CD4-positive, CD25-positive, alpha-beta regulatory T cell (primary cell): Measurements from ENCODE around the gene PPP4R3A. TPM values are rescaled to one million over a fixed set of nuclear protein-coding genes. Genes with fewer than 3 reads are reported as not detected.

Experiments
- ATAC-seq, 2 donors: fragments of 150-1000 bp; cut with Tn5 transposase; one replicate each; pipeline ENCODE4 v1.10.0; 2021; ENCODE audit warnings: low read depth in 2 of 2, moderate number of reproducible peaks in 2 of 2, moderate library complexity in 1 of 2
- DNase-seq, 3 donors: peaks; one replicate each; pipeline versions ENCODE4 v3.0.0 to v3.0.0-alpha.2; 2012 to 2022; ENCODE audit warnings: mixed read lengths in 1 of 3
- H3K27ac ChIP-seq: one replicate; pipeline ENCODE4 v1.7.0; 2013; ENCODE audit warnings: mild to moderate bottlenecking, low read length; ENCODE audit not compliant: insufficient read depth, poor library complexity, severe bottlenecking
- H3K27me3 ChIP-seq: one replicate; pipeline ENCODE4 v1.7.0; 2013; ENCODE audit warnings: low read length; ENCODE audit not compliant: control insufficient read depth, insufficient read depth
- H3K36me3 ChIP-seq: one replicate; pipeline ENCODE4 v1.7.0; 2013; ENCODE audit warnings: mild to moderate bottlenecking, low read length, moderate library complexity; ENCODE audit not compliant: control insufficient read depth, insufficient read depth
- H3K4me1 ChIP-seq: 2 replicates; pipeline ENCODE4 v1.7.0; 2013; ENCODE audit warnings: mild to moderate bottlenecking, low read length; ENCODE audit not compliant: insufficient read depth, control insufficient read depth, poor library complexity, severe bottlenecking
- H3K4me3 ChIP-seq: one replicate; pipeline ENCODE4 v1.7.0; 2013; ENCODE audit warnings: low read depth, mild to moderate bottlenecking, low read length, moderate library complexity
- H3K9me3 ChIP-seq, 2 experiments: 1 replicate in 1 of 2; 2 replicates in 1 of 2; pipeline ENCODE4 v1.7.0; 2013; ENCODE audit warnings: low read length in 2 of 2, mild to moderate bottlenecking in 1 of 2, moderate library complexity in 1 of 2; ENCODE audit not compliant: control insufficient read depth in 2 of 2
- H3K27ac Mint-ChIP-seq, 3 donors: one replicate each; pipeline ENCODE4 v1.8.0; 2020 to 2022; ENCODE audit warnings: mild to moderate bottlenecking in 3 of 3, mixed read lengths in 3 of 3, moderate library complexity in 2 of 3
- H3K27me3 Mint-ChIP-seq: one replicate; pipeline ENCODE4 v1.8.0; 2022; ENCODE audit warnings: mild to moderate bottlenecking, mixed read lengths
- H3K36me3 Mint-ChIP-seq: one replicate; pipeline ENCODE4 v1.8.0; 2020; ENCODE audit warnings: mixed read lengths
- H3K4me1 Mint-ChIP-seq, 4 donors: one replicate each; pipeline ENCODE4 v1.8.0; 2020 to 2022; ENCODE audit warnings: mixed read lengths in 4 of 4, mild to moderate bottlenecking in 1 of 4
- H3K4me3 Mint-ChIP-seq, 4 donors: one replicate each; pipeline ENCODE4 v1.8.0; 2020 to 2022; ENCODE audit warnings: mild to moderate bottlenecking in 4 of 4, mixed read lengths in 4 of 4, moderate library complexity in 3 of 4
- H3K9me3 Mint-ChIP-seq, 7 donors: one replicate each; pipeline ENCODE4 v1.8.0; 2020 to 2022; ENCODE audit warnings: mixed read lengths in 7 of 7, mild to moderate bottlenecking in 3 of 7, moderate library complexity in 2 of 7
- polyA plus RNA-seq, 4 donors: library from polyadenylated mRNA; unstranded; fragments of 300-500 nt; fragmentation: Illumina TruSeq; gene quantifications; one replicate each; pipeline ENCODE4 v1.2.3, GENCODE V29; 2021
- total RNA-seq: library from RNA; stranded (reverse); gene quantifications from one replicate; pipeline ENCODE4 v1.2.3, GENCODE V29; 2022

The PPP4R3A gene
- total and polyA plus RNA-seq, 5 donors from 2014 or later, result 94.9 to 239 (median 104) TPM

- peak; percentile 27 to 35 for ATAC-seq
- H3K4me3 ChIP-seq, result peak overlapping the region; percentile 55
- peaks cover 45% of the 10 kb centered on the region for H3K4me1 ChIP-seq
Observed at GRCh38 chr14:91418387-91419043, 91.6 kb downstream of the PPP4R3A start.

GRCh38 chr14:91417983-91418386 is 92.1 kb downstream of the PPP4R3A start:
- peak overlapping the region; percentile 82 for H3K27ac ChIP-seq
- peaks cover 29% of the 10 kb centered on the region for H3K36me3 Mint-ChIP-seq
- peaks cover 0 to 3% (median 0%) of the 10 kb centered on the region in 7 donors for H3K9me3 Mint-ChIP-seq
- DNase-seq, result peak; percentile 63 to 86 (median 82)
- no peaks in the 10 kb centered on the region for H3K9me3 ChIP-seq
- no peaks in the 10 kb centered on the region for H3K27me3 ChIP-seq
- H3K4me3 Mint-ChIP-seq, result peak overlapping the region; percentile 85 to 92 (median 88)
- no peak overlapping the region for H3K4me3 ChIP-seq
- ATAC-seq, result peak; percentile 39 to 44
- H3K27ac Mint-ChIP-seq, result peak overlapping the region in 2 of 3 donors; percentile 38 to 94
- peaks cover 9% of the 10 kb centered on the region for H3K36me3 ChIP-seq
- H3K27me3 Mint-ChIP-seq, result peaks cover 5% of the 10 kb centered on the region
- peaks cover 50% of the 10 kb centered on the region for H3K4me1 ChIP-seq
- peaks cover 12 to 42% (median 26%) of the 10 kb centered on the region in 4 donors for H3K4me1 Mint-ChIP-seq

More at GRCh38 chr14:91418387-91419043, 91.6 kb downstream of the PPP4R3A start:
- H3K36me3 Mint-ChIP-seq, result peaks cover 25% of the 10 kb centered on the region
- peaks cover 12 to 37% (median 22%) of the 10 kb centered on the region in 4 donors for H3K4me1 Mint-ChIP-seq
- H3K9me3 Mint-ChIP-seq, result peaks cover 0 to 3% (median 0%) of the 10 kb centered on the region in 7 donors
- H3K27ac Mint-ChIP-seq, result peak overlapping the region; percentile 94 to 99 (median 94)
- no peaks in the 10 kb centered on the region for H3K9me3 ChIP-seq
- no peaks in the 10 kb centered on the region for H3K27me3 ChIP-seq
- peak overlapping the region; percentile 85 to 92 (median 88) for H3K4me3 Mint-ChIP-seq
- peaks cover 5% of the 10 kb centered on the region for H3K27me3 Mint-ChIP-seq
- peak overlapping the region; percentile 82 for H3K27ac ChIP-seq
- H3K36me3 ChIP-seq, result peaks cover 5% of the 10 kb centered on the region
- peak; percentile 68 to 86 (median 82) for DNase-seq

- DNase-seq (peak; percentile 72 to 83 (median 82)), ATAC-seq (peak; percentile 51 to 54)
- peaks cover 5% of the 10 kb centered on the region for H3K27me3 Mint-ChIP-seq
- peaks cover 33% of the 10 kb centered on the region for H3K36me3 Mint-ChIP-seq
- Histone ChIP-seq H3K4me1 (peaks cover 56% of the 10 kb centered on the region), H3K4me3 (peak within 1 kb of the TSS; percentile 98), H3K27ac (peak within 1 kb of the TSS; percentile 96), H3K36me3 (peaks cover 10% of the 10 kb centered on the region), H3K27me3 (no peaks in the 10 kb centered on the region), H3K9me3 (no peaks in the 10 kb centered on the region)
- H3K27ac Mint-ChIP-seq, result peak within 1 kb of the TSS; percentile 96 to 99 (median 99)
- peaks cover 12 to 48% (median 33%) of the 10 kb centered on the region in 4 donors for H3K4me1 Mint-ChIP-seq
- peak within 1 kb of the TSS; percentile 98 to 100 (median 100) for H3K4me3 Mint-ChIP-seq
- H3K9me3 Mint-ChIP-seq, result peaks cover 0 to 3% (median 0%) of the 10 kb centered on the region in 7 donors
Observed at GRCh38 chr14:91417120-91417982, 92.8 kb downstream of the PPP4R3A start, which contains the start of gene CCDC88C. Gene CCDC88C, minus strand, starts transcription at chr14:91417820. Its CDS starts 130 bp downstream, at chr14:91417690.

- DNase-seq (no peak), ATAC-seq (no peak)
- peak overlapping the region; percentile 98 for H3K4me3 ChIP-seq
- H3K36me3 ChIP-seq, result peaks cover 10% of the 10 kb centered on the region
- peaks cover 12 to 53% (median 33%) of the 10 kb centered on the region in 4 donors for H3K4me1 Mint-ChIP-seq
- H3K27me3 ChIP-seq, result no peaks in the 10 kb centered on the region
- H3K4me1 ChIP-seq, result peaks cover 62% of the 10 kb centered on the region
- H3K27me3 Mint-ChIP-seq, result peaks cover 5% of the 10 kb centered on the region
- peaks cover 0 to 3% (median 0%) of the 10 kb centered on the region in 7 donors for H3K9me3 Mint-ChIP-seq
- H3K27ac Mint-ChIP-seq, result peak overlapping the region; percentile 96 to 99 (median 99)
- H3K36me3 Mint-ChIP-seq, result peaks cover 33% of the 10 kb centered on the region
- H3K27ac ChIP-seq, result peak overlapping the region; percentile 96
- H3K4me3 Mint-ChIP-seq, result peak overlapping the region; percentile 98 to 100 (median 100)
- H3K9me3 ChIP-seq, result no peaks in the 10 kb centered on the region
Observed at GRCh38 chr14:91416744-91417119, 93.4 kb downstream of the PPP4R3A start.

- H3K36me3 ChIP-seq, result peaks cover 10% of the 10 kb centered on the region
- ATAC-seq (peak; percentile 61), DNase-seq (peak; percentile 65 to 93 (median 88))
- peaks cover 0 to 3% (median 0%) of the 10 kb centered on the region in 7 donors for H3K9me3 Mint-ChIP-seq
- H3K36me3 Mint-ChIP-seq, result peaks cover 36% of the 10 kb centered on the region
- peak overlapping the region; percentile 98 for H3K4me3 ChIP-seq
- H3K4me1 Mint-ChIP-seq, result peaks cover 12 to 58% (median 37%) of the 10 kb centered on the region in 4 donors
- no peaks in the 10 kb centered on the region for H3K9me3 ChIP-seq
- H3K27me3 Mint-ChIP-seq, result peaks cover 2% of the 10 kb centered on the region
- H3K27me3 ChIP-seq, result no peaks in the 10 kb centered on the region
- H3K4me1 ChIP-seq, result peaks cover 69% of the 10 kb centered on the region
- H3K27ac ChIP-seq, result peak overlapping the region; percentile 96
- H3K27ac Mint-ChIP-seq, result peak overlapping the region; percentile 96 to 99 (median 99)
- peak overlapping the region; percentile 98 to 100 (median 100) for H3K4me3 Mint-ChIP-seq
Observed at GRCh38 chr14:91415794-91416743, 94.0 kb downstream of the PPP4R3A start.

GRCh38 chr14:91414475-91414833 is 95.7 kb downstream of the PPP4R3A start:
- H3K4me3 Mint-ChIP-seq, result peak overlapping the region; percentile 98 to 100 (median 100)

More at GRCh38 chr14:91414475-91414833, 95.7 kb downstream of the PPP4R3A start:
- peak overlapping the region; percentile 96 to 99 (median 99) for H3K27ac Mint-ChIP-seq
- H3K36me3 ChIP-seq, result peaks cover 18% of the 10 kb centered on the region
- no peak for DNase-seq
- H3K4me1 ChIP-seq, result peaks cover 84% of the 10 kb centered on the region
- ATAC-seq, result no peak
- no peaks in the 10 kb centered on the region for H3K27me3 ChIP-seq
- peak overlapping the region; percentile 96 for H3K27ac ChIP-seq
- H3K4me3 ChIP-seq, result peak overlapping the region; percentile 98
- H3K27me3 Mint-ChIP-seq, result no peaks in the 10 kb centered on the region
- peaks cover 24 to 69% (median 50%) of the 10 kb centered on the region in 4 donors for H3K4me1 Mint-ChIP-seq
- H3K36me3 Mint-ChIP-seq, result peaks cover 49% of the 10 kb centered on the region
- peaks cover 0 to 3% (median 0%) of the 10 kb centered on the region in 7 donors for H3K9me3 Mint-ChIP-seq
- no peaks in the 10 kb centered on the region for H3K9me3 ChIP-seq
